ENCODE measurements around the gene IRAK2. TPM values are rescaled to one million over a fixed set of nuclear protein-coding genes. Genes with fewer than 3 reads are reported as not detected.

IRAK2 gene
- total RNA-seq, 1 experiment from 2014 or later, result 4.2 TPM

- Mint-ChIP-seq H3K36me3 (ENCODE audit: insufficient read depth, unreplicated experiment) (peaks cover 26% of the 10 kb centered on the region), H3K9me3 (ENCODE audit: unreplicated experiment) (peaks cover 10% of the 10 kb centered on the region), H3K4me1 (ENCODE audit: low read depth, unreplicated experiment) (peaks cover 5% of the 10 kb centered on the region), H3K27ac (ENCODE audit: unreplicated experiment) (no peak overlapping the region), H3K27me3 (ENCODE audit: insufficient read depth, unreplicated experiment) (no peaks in the 10 kb centered on the region), H3K4me3 (ENCODE audit: unreplicated experiment) (no peak overlapping the region)
- Histone ChIP-seq H3K36me3 (ENCODE audit: control insufficient read depth, insufficient read depth, low read length) (no peaks in the 10 kb centered on the region), H3K9me3 (peaks cover 7% of the 10 kb centered on the region; the same call in 1 of the 2 replicates), H3K4me1 (0 out of 2 replicates have a peak, but pooled peaks cover 3% of the 10 kb centered on the region), H3K4me3 (ENCODE audit: low read depth, low read length) (no peak overlapping the region), H3K27me3 (replicated peaks; ENCODE audit: control insufficient read depth, insufficient read depth, low read length) (no peaks in the 10 kb centered on the region)
- intact Hi-C loops (cut with micrococcal nuclease; ENCODE audit: unreplicated experiment), result no loop called here
- POLR2A ChIA-PET, result no interaction called here
- no TSS peak for BruUV-seq (replicated peaks)
- no peak for DNase-seq
- no peak for TF ChIP-seq CTCF (IDR thresholded peaks at IDR 0.05; ENCODE audit: insufficient read depth in 1 of 2, low read depth in 1 of 2, low read length in 1 of 2, severe bottlenecking in 1 of 2, unreplicated experiment in 1 of 2)
- CTCF ChIA-PET, result no interaction called here
Measured at GRCh38 chr3:10244009-10244408, 79.3 kb downstream of the IRAK2 start.

GRCh38 chr3:10245081-10245712 lies 80.5 kb downstream of the IRAK2 start:
- H3K36me3 Mint-ChIP-seq (ENCODE audit: insufficient read depth, unreplicated experiment), result peaks cover 33% of the 10 kb centered on the region
- intact Hi-C loops (cut with micrococcal nuclease; ENCODE audit: unreplicated experiment), result loop anchor here (5.0 kb wide), 1 partner anchor 47 kb away; the partner anchor contains the start of gene GHRL
- no peak overlapping the region for H3K4me3 ChIP-seq (ENCODE audit: low read depth, low read length)
- no peaks in the 10 kb centered on the region for H3K27me3 Mint-ChIP-seq (ENCODE audit: insufficient read depth, unreplicated experiment)
- H3K4me3 Mint-ChIP-seq (ENCODE audit: unreplicated experiment), result no peak overlapping the region
- ChIA-PET POLR2A (no interaction called here), CTCF (no interaction called here)
- H3K36me3 ChIP-seq (ENCODE audit: control insufficient read depth, insufficient read depth, low read length), result no peaks in the 10 kb centered on the region
- no peaks in the 10 kb centered on the region for H3K27me3 ChIP-seq (replicated peaks; ENCODE audit: control insufficient read depth, insufficient read depth, low read length)
- H3K9me3 Mint-ChIP-seq (ENCODE audit: unreplicated experiment), result peaks cover 10% of the 10 kb centered on the region
- no peak overlapping the region for H3K27ac Mint-ChIP-seq (ENCODE audit: unreplicated experiment)
- peaks cover 7% of the 10 kb centered on the region; the same call in 1 of the 2 replicates for H3K9me3 ChIP-seq
- BruUV-seq (replicated peaks), result no TSS peak
- no peak for TF ChIP-seq CTCF (IDR thresholded peaks at IDR 0.05; ENCODE audit: insufficient read depth in 1 of 2, low read depth in 1 of 2, low read length in 1 of 2, severe bottlenecking in 1 of 2, unreplicated experiment in 1 of 2)
- peaks cover 5% of the 10 kb centered on the region for H3K4me1 Mint-ChIP-seq (ENCODE audit: low read depth, unreplicated experiment)
- no peak for DNase-seq
- H3K4me1 ChIP-seq, result peaks cover 4% of the 10 kb centered on the region; the same call in 1 of the 2 replicates

GRCh38 chr3:10247679-10248183 lies 83.0 kb downstream of the IRAK2 start:
- peaks cover 5% of the 10 kb centered on the region for H3K4me1 Mint-ChIP-seq (ENCODE audit: low read depth, unreplicated experiment)
- Histone ChIP-seq H3K27me3 (replicated peaks; ENCODE audit: control insufficient read depth, insufficient read depth, low read length) (no peaks in the 10 kb centered on the region), H3K9me3 (peaks cover 7% of the 10 kb centered on the region; the same call in 1 of the 2 replicates), H3K4me3 (ENCODE audit: low read depth, low read length) (peak overlapping the region; percentile 76), H3K36me3 (ENCODE audit: control insufficient read depth, insufficient read depth, low read length) (no peaks in the 10 kb centered on the region; the same call in 1 of the 2 replicates), H3K4me1 (peaks cover 12% of the 10 kb centered on the region; the same call in 1 of the 2 replicates)
- no peaks in the 10 kb centered on the region for H3K27me3 Mint-ChIP-seq (ENCODE audit: insufficient read depth, unreplicated experiment)
- peaks cover 49% of the 10 kb centered on the region for H3K36me3 Mint-ChIP-seq (ENCODE audit: insufficient read depth, unreplicated experiment)
- no peak for TF ChIP-seq CTCF (IDR thresholded peaks at IDR 0.05; ENCODE audit: insufficient read depth in 1 of 2, low read depth in 1 of 2, low read length in 1 of 2, severe bottlenecking in 1 of 2, unreplicated experiment in 1 of 2)
- POLR2A ChIA-PET, result interaction anchor here (0.5 to 1.5 kb wide), 5 partner anchors 16 to 322 kb away, joined by 3 to 13 read pairs (median 8); no protein-coding TSS in a partner anchor
- CTCF ChIA-PET, result interaction anchor here (0.6 to 1.4 kb wide), 5 partner anchors 16 to 170 kb away, joined by 3 to 6 read pairs (median 4); no protein-coding TSS in a partner anchor
- no peak for DNase-seq
- peaks cover 10% of the 10 kb centered on the region for H3K9me3 Mint-ChIP-seq (ENCODE audit: unreplicated experiment)
- peak overlapping the region; percentile 92 for H3K4me3 Mint-ChIP-seq (ENCODE audit: unreplicated experiment)
- peak overlapping the region; percentile 92 for H3K27ac Mint-ChIP-seq (ENCODE audit: unreplicated experiment)
- TSS peak; percentile 69 for BruUV-seq (replicated peaks)
- intact Hi-C loops (cut with micrococcal nuclease; ENCODE audit: unreplicated experiment), result loop anchor here (1.0 to 5.0 kb wide), 2 partner anchors 43 to 45 kb away; partner anchors contain the start of gene GHRL

Data from Caco-2 (cell line).